Measurements from ENCODE around the gene CTNNAL1.

GRCh38 chr9:109010746-109011145 lies 2.6 kb downstream of the CTNNAL1 start:
- no peak for TF ChIP-seq CTCF (IDR thresholded peaks at IDR 0.05)
- TF ChIP-seq POLR2AphosphoS5 (IDR thresholded peaks at IDR 0.05; ENCODE audit: low read depth, low read length), result no peak
- TF ChIP-seq YY1 (IDR thresholded peaks at IDR 0.05; ENCODE audit: low read depth), result no peak
- no peak for TF ChIP-seq EZH2phosphoT487 (IDR thresholded peaks at IDR 0.05; ENCODE audit: borderline replicate concordance, low read depth)
- no peak for TF ChIP-seq RAD21 (IDR thresholded peaks at IDR 0.05; ENCODE audit: low read length)
- TF ChIP-seq RFX5 (IDR thresholded peaks at IDR 0.05; ENCODE audit: low read length), result no peak
- TF ChIP-seq RCOR1 (IDR thresholded peaks at IDR 0.05; ENCODE audit: low read length), result no peak
- TF ChIP-seq SMC3 (IDR thresholded peaks at IDR 0.05; ENCODE audit: low read depth, low read length), result no peak
- TF ChIP-seq, protein P1, sequence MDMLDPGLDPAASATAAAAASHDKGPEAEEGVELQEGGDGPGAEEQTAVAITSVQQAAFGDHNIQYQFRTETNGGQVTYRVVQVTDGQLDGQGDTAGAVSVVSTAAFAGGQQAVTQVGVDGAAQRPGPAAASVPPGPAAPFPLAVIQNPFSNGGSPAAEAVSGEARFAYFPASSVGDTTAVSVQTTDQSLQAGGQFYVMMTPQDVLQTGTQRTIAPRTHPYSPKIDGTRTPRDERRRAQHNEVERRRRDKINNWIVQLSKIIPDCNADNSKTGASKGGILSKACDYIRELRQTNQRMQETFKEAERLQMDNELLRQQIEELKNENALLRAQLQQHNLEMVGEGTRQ (IDR thresholded peaks at IDR 0.05; ENCODE audit: borderline replicate concordance, low read depth, low read length), result no peak
- TF ChIP-seq REST (IDR thresholded peaks at IDR 0.05; ENCODE audit: low read depth, low read length), result no peak
- no peak for TF ChIP-seq USF1 (IDR thresholded peaks at IDR 0.05; ENCODE audit: borderline replicate concordance, low read depth)
- TF ChIP-seq NFIC (IDR thresholded peaks at IDR 0.05; ENCODE audit: borderline replicate concordance), result no peak
- no peak for TF ChIP-seq EP300 (IDR thresholded peaks at IDR 0.05; ENCODE audit: borderline replicate concordance in 1 of 2, low read depth in 1 of 2, low read length in 1 of 2)
- TF ChIP-seq GABPA (IDR thresholded peaks at IDR 0.05; ENCODE audit: low read depth), result no peak

Measured in SK-N-SH (cell line).